ENCODE results near the gene DNAH8.

Gene DNAH8, protein sequence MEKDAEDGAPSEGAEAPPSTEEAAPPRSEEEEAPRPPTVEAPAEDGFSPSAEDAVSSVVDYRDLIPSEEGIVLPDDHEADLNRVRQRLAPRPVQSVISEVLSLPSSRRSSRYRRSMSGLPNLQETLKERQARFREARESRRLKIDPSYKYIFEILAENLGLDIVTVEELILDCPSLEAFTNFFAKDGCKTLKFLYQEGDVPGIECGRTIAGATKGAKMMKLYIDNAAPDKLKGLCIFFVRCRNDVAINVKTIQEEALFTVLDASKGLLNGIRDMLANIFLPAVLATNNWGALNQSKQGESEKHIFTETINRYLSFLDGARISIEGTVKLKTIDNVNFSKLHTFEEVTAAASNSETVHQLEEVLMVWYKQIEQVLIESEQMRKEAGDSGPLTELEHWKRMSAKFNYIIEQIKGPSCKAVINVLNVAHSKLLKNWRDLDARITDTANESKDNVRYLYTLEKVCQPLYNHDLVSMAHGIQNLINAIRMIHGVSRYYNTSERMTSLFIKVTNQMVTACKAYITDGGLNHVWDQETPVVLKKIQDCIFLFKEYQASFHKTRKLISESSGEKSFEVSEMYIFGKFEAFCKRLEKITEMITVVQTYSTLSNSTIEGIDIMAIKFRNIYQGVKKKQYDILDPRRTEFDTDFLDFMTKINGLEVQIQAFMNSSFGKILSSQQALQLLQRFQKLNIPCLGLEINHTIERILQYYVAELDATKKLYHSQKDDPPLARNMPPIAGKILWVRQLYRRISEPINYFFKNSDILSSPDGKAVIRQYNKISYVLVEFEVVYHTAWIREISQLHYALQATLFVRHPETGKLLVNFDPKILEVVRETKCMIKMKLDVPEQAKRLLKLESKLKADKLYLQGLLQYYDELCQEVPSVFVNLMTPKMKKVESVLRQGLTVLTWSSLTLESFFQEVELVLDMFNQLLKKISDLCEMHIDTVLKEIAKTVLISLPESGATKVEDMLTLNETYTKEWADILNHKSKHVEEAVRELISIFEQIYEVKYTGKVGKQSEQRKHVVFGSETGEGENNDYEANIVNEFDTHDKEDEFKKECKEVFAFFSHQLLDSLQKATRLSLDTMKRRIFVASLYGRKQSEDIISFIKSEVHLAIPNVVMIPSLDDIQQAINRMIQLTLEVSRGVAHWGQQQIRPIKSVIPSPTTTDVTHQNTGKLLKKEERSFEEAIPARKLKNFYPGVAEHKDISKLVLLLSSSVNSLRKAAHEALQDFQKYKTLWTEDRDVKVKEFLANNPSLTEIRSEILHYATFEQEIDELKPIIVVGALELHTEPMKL (N-terminal part only)

GRCh38 chr6:38715016-38715689 lies at the start of gene DNAH8:
Gene DNAH8, plus strand, starts transcription at chr6:38715311. Its CDS starts 7,499 bp downstream, at chr6:38722810.
- no peak for DNase-seq

DNA sequence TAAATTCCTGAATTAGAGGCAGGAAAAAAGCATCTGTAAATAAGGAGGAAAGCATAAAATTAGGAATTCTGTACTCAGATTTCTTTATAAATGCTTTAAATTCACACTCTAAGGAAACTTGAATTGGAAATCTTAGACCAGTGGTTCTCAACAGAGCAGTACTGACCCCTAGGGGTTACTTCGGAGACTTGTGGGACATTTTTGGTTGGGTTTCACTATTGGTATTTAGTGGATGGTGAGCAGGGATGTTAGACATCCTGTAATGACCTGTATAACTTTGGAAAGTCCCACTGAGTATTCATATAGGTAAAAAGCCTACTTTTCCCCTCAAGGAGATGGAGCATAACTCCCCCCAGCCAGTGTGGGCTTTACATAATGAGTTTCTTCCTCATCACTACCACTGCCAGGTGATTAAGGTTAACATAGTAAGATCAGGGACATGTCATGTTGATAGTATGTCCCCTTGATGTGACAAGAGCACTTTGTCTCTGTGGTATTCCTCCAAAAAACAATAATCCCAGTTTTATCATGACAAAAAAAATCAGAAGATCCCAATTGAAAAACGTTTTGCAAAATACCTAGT lies 43.1 kb upstream of the DNAH8 start:
- DNase-seq, result peak; percentile 63

DNA sequence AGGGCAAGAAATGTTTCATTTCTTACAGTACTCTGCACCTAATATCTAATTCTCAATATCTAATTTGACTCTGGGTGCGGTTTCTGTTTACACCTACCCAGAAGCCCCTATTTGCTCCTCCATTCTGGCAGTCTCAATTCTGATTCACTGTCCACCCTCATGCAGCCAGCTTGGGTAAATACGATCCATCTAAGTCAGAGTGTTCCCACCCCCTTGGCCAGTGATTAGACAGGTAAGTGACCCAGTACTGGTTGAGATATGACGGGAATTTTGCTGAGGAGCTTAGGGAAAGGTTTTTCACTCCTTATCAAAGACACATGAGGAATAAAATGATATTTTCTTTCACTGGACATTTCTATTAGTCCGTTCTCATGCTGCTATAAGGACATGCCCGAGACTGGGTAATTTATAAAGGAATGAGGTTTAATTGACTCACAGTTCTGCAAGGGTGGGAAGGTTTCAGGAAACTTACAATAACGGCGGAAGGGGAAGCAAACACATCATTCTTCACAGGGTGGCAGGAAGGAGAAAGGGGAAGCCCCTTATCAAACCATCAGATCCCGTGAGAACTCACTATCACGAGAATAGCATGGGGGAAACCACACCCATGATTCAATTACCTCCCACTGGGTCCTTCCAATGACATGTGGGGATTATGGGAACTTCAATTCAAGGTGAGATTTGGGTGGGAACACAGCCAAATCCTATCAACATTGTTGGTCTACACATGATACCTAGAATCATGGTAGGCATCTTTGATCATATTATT lies 41.5 kb upstream of the DNAH8 start:
- DNase-seq, result peak; percentile 11

GRCh38 chr6:38676236-38676973 lies 38.7 kb upstream of the DNAH8 start:
- DNase-seq, result no peak

- no peak for DNase-seq
Observed at GRCh38 chr6:38676974-38677544, 38.1 kb upstream of the DNAH8 start.

- no peak for DNase-seq
Observed at GRCh38 chr6:38678178-38678760, 36.8 kb upstream of the DNAH8 start.

GRCh38 chr6:38679668-38680067 lies 35.4 kb upstream of the DNAH8 start:
- no peak for DNase-seq

- DNase-seq, result no peak
Observed at GRCh38 chr6:38681850-38682249, 33.3 kb upstream of the DNAH8 start.

GRCh38 chr6:38684237-38684636 lies 30.9 kb upstream of the DNAH8 start:
- DNase-seq, result no peak

- DNase-seq, result no peak
Observed at GRCh38 chr6:38684904-38685303, 30.2 kb upstream of the DNAH8 start.

DNA sequence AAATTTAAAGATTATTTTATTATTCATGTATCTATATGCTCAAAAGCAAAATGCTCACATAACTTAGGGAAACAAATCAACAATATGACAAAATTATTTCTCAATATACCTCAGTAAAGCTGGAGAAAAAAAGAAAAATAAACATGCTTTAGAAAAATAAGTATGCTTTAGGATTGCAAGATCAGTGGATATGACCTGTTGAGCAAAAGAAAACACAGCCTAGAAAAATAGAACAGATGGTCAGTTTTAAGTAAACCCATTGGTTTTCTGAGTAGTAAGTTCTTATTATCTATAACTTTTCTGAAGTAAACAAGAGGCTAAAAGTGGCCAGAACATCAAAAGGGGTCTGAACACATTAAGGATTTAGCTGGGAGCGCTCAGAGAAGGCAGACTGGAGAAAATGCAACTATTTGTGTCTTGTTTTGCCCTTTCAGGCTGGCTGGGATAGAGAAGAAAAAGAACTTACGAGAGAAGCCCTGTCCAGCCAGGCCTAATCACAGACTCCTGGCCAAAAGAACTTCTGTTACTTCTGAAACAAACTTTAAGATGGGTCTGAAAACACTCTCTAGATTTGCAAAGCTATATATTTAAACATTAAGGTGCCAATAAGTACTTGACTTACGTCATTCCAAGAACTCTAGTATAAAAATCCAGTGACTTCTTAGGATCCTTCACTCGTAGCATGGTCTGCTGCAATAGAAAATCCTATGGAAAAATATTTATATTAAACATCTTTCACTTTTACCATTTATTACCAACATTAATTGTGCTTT lies 28.7 kb upstream of the DNAH8 start:
- no peak for DNase-seq

- no peak for DNase-seq
Observed at GRCh38 chr6:38687043-38687353, 28.1 kb upstream of the DNAH8 start.

GRCh38 chr6:38687549-38687948 lies 27.6 kb upstream of the DNAH8 start:
- DNase-seq, result no peak

DNA sequence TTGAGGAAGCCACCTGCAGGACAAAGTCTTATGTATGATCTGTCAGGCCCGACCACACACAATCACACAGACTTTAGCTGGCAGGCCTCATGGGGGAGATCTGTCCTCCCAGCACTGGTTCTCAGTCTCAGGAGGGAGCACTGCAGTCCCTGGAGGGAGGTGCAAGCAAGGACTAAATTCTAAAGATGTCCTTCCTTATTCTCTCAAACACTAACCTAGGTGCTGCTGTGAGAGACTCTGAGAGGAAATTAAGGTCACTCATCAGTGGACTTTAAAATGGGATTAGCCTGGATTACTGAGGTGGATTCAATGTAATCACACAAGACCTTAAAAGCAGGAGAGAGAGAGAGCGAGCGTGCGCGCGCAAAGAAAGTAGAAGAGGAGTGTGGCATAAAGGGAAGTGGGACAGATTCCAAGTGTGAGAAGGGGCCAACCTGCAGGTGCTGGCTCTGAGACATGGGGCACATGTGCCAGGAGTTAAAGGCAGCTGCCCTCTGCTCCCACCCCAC lies 26.5 kb upstream of the DNAH8 start:
- no peak for DNase-seq

- DNase-seq, result no peak
Observed at GRCh38 chr6:38695227-38695900, 19.7 kb upstream of the DNAH8 start.

GRCh38 chr6:38695933-38696332 lies 19.2 kb upstream of the DNAH8 start:
- no peak for DNase-seq

GRCh38 chr6:38696345-38696744 lies 18.8 kb upstream of the DNAH8 start:
- DNase-seq, result no peak

DNA sequence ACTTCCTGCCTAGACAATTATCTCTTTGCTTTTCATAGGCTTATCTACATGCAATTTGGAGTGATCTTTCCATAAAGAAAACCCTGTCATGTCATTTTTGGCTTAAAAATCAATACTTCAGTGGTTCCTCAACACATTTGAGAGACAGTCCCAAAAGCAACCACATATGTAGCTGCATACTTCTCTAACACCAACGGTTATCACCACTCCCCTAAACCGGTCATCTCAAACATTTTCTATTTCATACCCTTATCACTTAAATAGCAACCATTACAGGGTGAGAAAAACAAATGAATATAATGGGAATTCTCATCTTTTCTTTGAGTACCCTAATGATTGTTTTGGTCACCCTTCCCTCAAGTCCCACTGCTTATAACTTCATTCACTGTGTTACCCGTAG lies 17.3 kb upstream of the DNAH8 start:
- no peak for DNase-seq

All from CD4-positive, alpha-beta T cell treated with Interleukin-10 for 1 hour (primary cell).